Endodermal cell (in vitro differentiated cells): ENCODE data around the gene MYO6. TPM values are rescaled to one million over a fixed set of nuclear protein-coding genes. Genes with fewer than 3 reads are reported as not detected.

Source experiments
- DNase-seq: peaks from one replicate; pipeline ENCODE4 v3.0.0-alpha.2; 2017
- H3K27ac ChIP-seq: 2 replicates; pipeline ENCODE4 v1.5.1; 2013; ENCODE audit warnings: mild to moderate bottlenecking, low read depth, low read length, moderate library complexity
- H3K27me3 ChIP-seq: 2 replicates; pipeline ENCODE4 v1.6.1; 2013; ENCODE audit warnings: mild to moderate bottlenecking, low read length, moderate library complexity; ENCODE audit not compliant: insufficient read depth, control insufficient read depth, poor library complexity, severe bottlenecking
- H3K36me3 ChIP-seq: 2 replicates; pipeline ENCODE4 v1.7.0; 2013; ENCODE audit warnings: mild to moderate bottlenecking, low read length, moderate library complexity; ENCODE audit not compliant: control insufficient read depth, insufficient read depth
- H3K4me1 ChIP-seq: one replicate; pipeline ENCODE4 v1.7.0; 2013; ENCODE audit warnings: low read length; ENCODE audit not compliant: control insufficient read depth, insufficient read depth
- H3K4me3 ChIP-seq: 2 replicates; pipeline ENCODE4 v1.5.1; 2013; ENCODE audit warnings: mild to moderate bottlenecking, low read length, moderate library complexity
- H3K9ac ChIP-seq: 2 replicates; pipeline ENCODE4 v1.6.1; 2013; ENCODE audit warnings: mild to moderate bottlenecking, low read length, moderate library complexity; ENCODE audit not compliant: poor library complexity, severe bottlenecking; ENCODE audit errors: extremely low read depth
- H3K9me3 ChIP-seq: 2 replicates; pipeline ENCODE4 v1.6.1; 2013; ENCODE audit warnings: mild to moderate bottlenecking, low read length, moderate library complexity; ENCODE audit not compliant: control insufficient read depth
- H3K27ac Mint-ChIP-seq: 2 replicates; pipeline ENCODE4 v1.8.0; 2020; ENCODE audit warnings: mixed read lengths
- H3K27me3 Mint-ChIP-seq: 2 replicates; pipeline ENCODE4 v1.8.0; 2021; ENCODE audit warnings: mild to moderate bottlenecking, mixed read lengths; ENCODE audit not compliant: insufficient read depth
- H3K36me3 Mint-ChIP-seq: 2 replicates; pipeline ENCODE4 v1.8.0; 2020; ENCODE audit warnings: low read depth, mixed read lengths
- H3K4me1 Mint-ChIP-seq: 2 replicates; pipeline ENCODE4 v1.8.0; 2020; ENCODE audit warnings: mixed read lengths
- H3K4me3 Mint-ChIP-seq: 2 replicates; pipeline ENCODE4 v1.8.0; 2020; ENCODE audit warnings: mild to moderate bottlenecking, moderate library complexity, mixed read lengths
- H3K9me3 Mint-ChIP-seq: 2 replicates; pipeline ENCODE4 v1.8.0; 2020; ENCODE audit warnings: mild to moderate bottlenecking, mixed read lengths
- CTCF ChIP-seq: fragments of 200-600 bp; sonication (generic); conservative IDR thresholded peaks from 2 replicates; pipeline ENCODE4 v1.5.0; 2021; ENCODE audit warnings: antibody characterized with exemption, mild to moderate bottlenecking
- WGBS, 2 experiments: methylation state at CpG; one replicate each; pipeline versions ENCODE4 v1.1.5 to v1.1.7; 2013; ENCODE audit warnings: missing lambda C conversion rate in 2 of 2, mixed read lengths in 1 of 2; ENCODE audit not compliant: insufficient coverage in 1 of 2, insufficient read length in 1 of 2; 5-methylcytosine and 5-hydroxymethylcytosine counted together
- total RNA-seq, 2 donors: library from RNA; stranded (reverse); fragmentation: NEBNext Ultra II Directional in 1 of 2; extraction: Animal tissue kit (Norgen Biotek cat#: 25700) in 1 of 2; gene quantifications; 2 replicates in 1 of 2; 3 replicates in 1 of 2; pipeline ENCODE4 v1.2.1, GENCODE V29; 2021

The MYO6 gene
- total RNA-seq, 2 donors from 2014 or later, result 58.7 to 89.9 TPM

GRCh38 chr6:75856902-75857301 is 107.9 kb downstream of the MYO6 start:
- H3K27ac ChIP-seq, result no peak overlapping the region
- WGBS, 2 experiments, result 91% methylated on average over 1 of the region's 1 CpG; no CpG with 5 or more reads in 1 of the 2 experiments
- no peak overlapping the region for H3K4me3 Mint-ChIP-seq
- TF ChIP-seq CTCF, result no peak
- H3K9me3 Mint-ChIP-seq, result no peaks in the 10 kb centered on the region
- no peak overlapping the region for H3K4me3 ChIP-seq
- no peaks in the 10 kb centered on the region for H3K4me1 Mint-ChIP-seq
- no peak overlapping the region for H3K9ac ChIP-seq
- no peaks in the 10 kb centered on the region for H3K9me3 ChIP-seq
- H3K36me3 Mint-ChIP-seq, result peaks cover 17% of the 10 kb centered on the region
- H3K36me3 ChIP-seq, result peaks cover 53% of the 10 kb centered on the region
- H3K27me3 Mint-ChIP-seq, result no peaks in the 10 kb centered on the region
- no peaks in the 10 kb centered on the region for H3K27me3 ChIP-seq
- H3K4me1 ChIP-seq, result no peaks in the 10 kb centered on the region
- no peak for DNase-seq
- H3K27ac Mint-ChIP-seq, result no peak overlapping the region

GRCh38 chr6:75863001-75863400 is 114.0 kb downstream of the MYO6 start:
- H3K4me3 ChIP-seq, result no peak overlapping the region
- WGBS, 2 experiments, result 76 to 83% methylated on average over 3 of the region's 3 CpGs
- no peak for TF ChIP-seq CTCF
- H3K9me3 ChIP-seq, result no peaks in the 10 kb centered on the region
- Mint-ChIP-seq H3K27me3 (no peaks in the 10 kb centered on the region), H3K27ac (no peak overlapping the region), H3K9me3 (no peaks in the 10 kb centered on the region), H3K4me3 (no peak overlapping the region), H3K4me1 (no peaks in the 10 kb centered on the region), H3K36me3 (peaks cover 33% of the 10 kb centered on the region)
- H3K27me3 ChIP-seq, result no peaks in the 10 kb centered on the region
- no peak overlapping the region for H3K27ac ChIP-seq
- H3K9ac ChIP-seq, result no peak overlapping the region
- H3K36me3 ChIP-seq, result peaks cover 63% of the 10 kb centered on the region
- H3K4me1 ChIP-seq, result no peaks in the 10 kb centered on the region
- DNase-seq, result no peak

DNA sequence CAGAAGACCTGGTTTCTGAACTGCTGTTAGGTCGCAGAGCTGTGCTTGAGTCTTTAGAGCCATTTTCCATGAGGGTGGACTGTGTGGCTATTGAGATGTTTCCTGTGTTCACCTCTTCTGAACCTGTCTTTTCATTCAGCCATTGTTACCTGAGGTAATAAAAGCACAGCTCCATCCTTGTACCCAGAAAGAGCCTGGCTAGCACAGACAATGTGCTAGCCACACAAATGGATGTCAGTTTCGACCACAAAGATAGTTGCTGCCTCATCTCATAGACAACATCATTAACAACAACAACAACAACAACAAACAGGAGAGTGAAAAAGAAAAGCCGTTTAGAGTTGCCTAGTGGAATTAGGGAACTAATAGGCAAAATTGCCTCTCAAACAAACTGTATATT is 114.7 kb downstream of the MYO6 start:
- Mint-ChIP-seq H3K4me3 (no peak overlapping the region), H3K36me3 (peaks cover 32% of the 10 kb centered on the region), H3K4me1 (no peaks in the 10 kb centered on the region), H3K27me3 (no peaks in the 10 kb centered on the region), H3K9me3 (no peaks in the 10 kb centered on the region), H3K27ac (no peak overlapping the region)
- H3K27ac ChIP-seq, result no peak overlapping the region
- 79 to 100% methylated on average over 1 to 3 of the region's 3 CpGs for WGBS, 2 experiments
- H3K36me3 ChIP-seq, result peaks cover 63% of the 10 kb centered on the region
- H3K4me1 ChIP-seq, result no peaks in the 10 kb centered on the region
- no peak overlapping the region for H3K4me3 ChIP-seq
- H3K27me3 ChIP-seq, result no peaks in the 10 kb centered on the region
- H3K9ac ChIP-seq, result no peak overlapping the region
- no peaks in the 10 kb centered on the region for H3K9me3 ChIP-seq
- no peak for TF ChIP-seq CTCF
- DNase-seq, result no peak
